ENCODE measurements around the gene IGHMBP2. TPM values are rescaled to one million over a fixed set of nuclear protein-coding genes. Genes with fewer than 3 reads are reported as not detected.

IGHMBP2 gene
- total RNA-seq, 2 donors from 2014 or later, result 8.5 to 8.8 TPM

DNA sequence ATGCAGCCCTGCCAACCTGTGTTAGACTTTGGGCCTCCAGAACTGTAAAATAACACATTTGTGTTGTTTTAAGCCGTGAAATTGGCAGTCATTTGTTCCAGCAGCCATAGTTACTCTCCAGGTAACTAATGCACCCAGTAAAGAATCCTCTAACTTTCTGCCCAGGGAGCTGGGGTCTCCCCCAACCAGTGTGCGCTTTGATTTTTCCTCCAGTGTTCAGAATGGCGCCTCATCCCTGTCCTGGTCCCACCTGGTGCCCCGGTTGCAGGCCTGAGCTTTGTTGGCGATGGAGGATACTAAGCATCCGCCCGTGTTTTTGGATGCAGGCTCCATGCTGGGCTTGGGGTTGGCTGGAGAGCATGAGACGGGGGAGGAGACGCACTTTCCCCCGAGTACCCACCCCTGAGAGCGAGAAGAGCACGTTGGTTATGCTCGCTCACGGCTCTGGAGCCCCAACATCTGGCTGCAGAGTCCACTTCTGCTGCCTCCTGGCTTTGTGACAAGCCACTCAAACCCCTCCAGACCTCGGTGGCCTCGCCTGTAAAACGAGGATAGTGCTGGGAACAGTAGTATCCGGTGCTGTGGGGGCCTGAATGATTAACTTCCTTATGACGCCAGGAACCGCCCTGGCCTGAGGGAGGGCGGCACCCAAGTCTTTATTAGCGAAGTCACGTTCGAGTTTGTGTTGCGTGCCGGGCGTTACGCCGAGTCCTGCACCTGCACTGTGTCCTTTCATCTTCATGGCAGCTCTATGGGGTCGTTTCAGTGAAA lies 51.3 kb downstream of the IGHMBP2 start:
- Histone ChIP-seq H3K27ac (no peak overlapping the region), H3K9me3 (peaks cover 0 to 3% of the 10 kb centered on the region in 2 donors), H3K27me3 (no peaks in the 10 kb centered on the region), H3K4me3 (no peak overlapping the region), H3K4me1 (peaks cover 0 to 10% of the 10 kb centered on the region in 2 donors), H3K36me3 (no peaks in the 10 kb centered on the region)
- DNase-seq (ENCODE audit: low spot score), result peak; percentile 70
- TF ChIP-seq, protein P1, sequence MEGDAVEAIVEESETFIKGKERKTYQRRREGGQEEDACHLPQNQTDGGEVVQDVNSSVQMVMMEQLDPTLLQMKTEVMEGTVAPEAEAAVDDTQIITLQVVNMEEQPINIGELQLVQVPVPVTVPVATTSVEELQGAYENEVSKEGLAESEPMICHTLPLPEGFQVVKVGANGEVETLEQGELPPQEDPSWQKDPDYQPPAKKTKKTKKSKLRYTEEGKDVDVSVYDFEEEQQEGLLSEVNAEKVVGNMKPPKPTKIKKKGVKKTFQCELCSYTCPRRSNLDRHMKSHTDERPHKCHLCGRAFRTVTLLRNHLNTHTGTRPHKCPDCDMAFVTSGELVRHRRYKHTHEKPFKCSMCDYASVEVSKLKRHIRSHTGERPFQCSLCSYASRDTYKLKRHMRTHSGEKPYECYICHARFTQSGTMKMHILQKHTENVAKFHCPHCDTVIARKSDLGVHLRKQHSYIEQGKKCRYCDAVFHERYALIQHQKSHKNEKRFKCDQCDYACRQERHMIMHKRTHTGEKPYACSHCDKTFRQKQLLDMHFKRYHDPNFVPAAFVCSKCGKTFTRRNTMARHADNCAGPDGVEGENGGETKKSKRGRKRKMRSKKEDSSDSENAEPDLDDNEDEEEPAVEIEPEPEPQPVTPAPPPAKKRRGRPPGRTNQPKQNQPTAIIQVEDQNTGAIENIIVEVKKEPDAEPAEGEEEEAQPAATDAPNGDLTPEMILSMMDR (IDR thresholded peaks at IDR 0.05), result no peak

DNA sequence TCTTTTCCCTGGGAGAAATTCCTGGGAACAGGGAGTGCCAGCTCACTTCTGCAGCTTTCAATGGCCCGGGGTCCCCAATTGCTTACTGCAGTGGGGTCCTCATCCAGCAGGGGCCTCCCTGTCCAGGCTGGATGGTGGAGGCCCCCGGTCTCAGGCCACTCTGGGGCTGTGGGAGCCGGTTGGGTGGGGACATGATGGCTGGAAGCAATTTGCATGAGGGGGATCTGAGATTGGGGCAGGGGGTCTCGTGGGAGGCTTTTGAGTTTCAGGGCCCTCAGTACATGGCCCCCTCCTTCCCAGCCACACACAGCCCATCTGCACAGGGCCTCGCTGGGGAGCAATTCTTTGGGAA lies 51.9 kb downstream of the IGHMBP2 start:
- TF ChIP-seq, protein P1 (IDR thresholded peaks at IDR 0.05), result no peak
- DNase-seq (ENCODE audit: low spot score), result no peak
- peaks cover 0 to 10% of the 10 kb centered on the region in 2 donors for H3K4me1 ChIP-seq
- H3K4me3 ChIP-seq, result no peak overlapping the region
- no peaks in the 10 kb centered on the region for H3K27me3 ChIP-seq
- H3K9me3 ChIP-seq, result peaks cover 0 to 3% of the 10 kb centered on the region in 2 donors
- no peaks in the 10 kb centered on the region for H3K36me3 ChIP-seq
- no peak overlapping the region for H3K27ac ChIP-seq

DNA sequence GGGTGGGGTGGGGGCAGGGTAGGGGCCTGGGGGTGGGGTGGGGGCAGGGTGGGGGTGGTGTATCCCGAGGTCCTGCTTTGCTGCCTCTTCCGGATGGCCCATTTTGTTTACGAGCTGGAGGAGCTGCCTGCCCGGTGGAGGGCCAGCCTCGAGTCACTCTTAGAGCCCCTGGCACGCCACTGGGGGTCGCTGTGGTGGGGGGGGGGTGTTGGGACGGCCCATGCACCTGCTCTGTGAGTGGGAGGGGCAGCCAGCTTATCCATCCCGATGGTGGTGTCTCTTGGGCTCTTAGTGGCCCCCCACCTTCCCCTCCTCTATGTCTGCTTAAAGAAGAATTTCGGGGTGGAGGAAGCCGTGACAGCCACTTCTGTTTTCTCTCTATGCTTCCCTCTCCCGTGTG lies 52.5 kb downstream of the IGHMBP2 start:
- DNase-seq (ENCODE audit: low spot score), result no peak
- no peaks in the 10 kb centered on the region for H3K36me3 ChIP-seq

DNA sequence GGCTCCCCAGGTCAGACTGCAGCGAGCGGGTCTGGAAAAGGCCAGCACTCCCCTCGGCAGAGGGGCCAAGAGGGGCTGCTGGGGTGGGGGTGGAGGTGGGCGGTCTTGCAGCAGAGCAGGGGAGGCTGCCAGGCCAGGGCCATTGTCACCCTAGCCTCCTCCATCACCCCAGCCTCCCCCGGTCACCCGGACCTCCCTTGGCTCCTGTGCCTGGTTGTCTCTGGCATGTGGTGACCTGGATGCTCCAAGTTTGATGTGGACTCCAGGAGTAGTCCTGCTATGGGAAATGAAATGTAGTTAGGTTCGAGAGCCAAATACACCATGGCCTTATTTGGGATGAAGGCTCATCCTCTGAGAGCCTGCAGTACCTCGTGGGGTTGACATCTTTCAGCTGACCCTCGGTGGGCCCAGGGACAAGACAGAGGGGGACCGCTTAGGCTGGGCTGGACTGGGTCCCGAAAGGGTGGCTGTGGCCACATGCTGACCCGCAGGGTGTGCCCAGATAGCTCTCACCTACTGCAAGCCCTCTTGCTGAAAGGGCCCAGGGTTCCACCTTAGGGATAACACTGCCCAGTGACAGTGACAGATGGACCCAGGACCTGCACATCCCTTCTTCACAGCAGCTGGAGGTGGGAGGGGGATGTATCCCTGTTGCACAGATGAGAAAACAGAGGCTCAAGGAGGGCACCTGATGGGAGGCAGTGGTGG lies 53.0 kb downstream of the IGHMBP2 start:
- Histone ChIP-seq H3K9me3 (peaks cover 0 to 3% of the 10 kb centered on the region in 2 donors), H3K27me3 (no peaks in the 10 kb centered on the region), H3K36me3 (no peaks in the 10 kb centered on the region), H3K27ac (no peak overlapping the region), H3K4me3 (no peak overlapping the region), H3K4me1 (peaks cover 0 to 10% of the 10 kb centered on the region in 2 donors)
- TF ChIP-seq, protein P1 (IDR thresholded peaks at IDR 0.05), result no peak
- DNase-seq (ENCODE audit: low spot score), result no peak

More for the DNA sequence above, 52.5 kb downstream of the IGHMBP2 start:
- H3K27ac ChIP-seq, result no peak overlapping the region
- peaks cover 0 to 10% of the 10 kb centered on the region in 2 donors for H3K4me1 ChIP-seq
- no peak overlapping the region for H3K4me3 ChIP-seq
- H3K27me3 ChIP-seq, result no peaks in the 10 kb centered on the region
- TF ChIP-seq, protein P1 (IDR thresholded peaks at IDR 0.05), result no peak
- H3K9me3 ChIP-seq, result peaks cover 0 to 3% of the 10 kb centered on the region in 2 donors

DNA sequence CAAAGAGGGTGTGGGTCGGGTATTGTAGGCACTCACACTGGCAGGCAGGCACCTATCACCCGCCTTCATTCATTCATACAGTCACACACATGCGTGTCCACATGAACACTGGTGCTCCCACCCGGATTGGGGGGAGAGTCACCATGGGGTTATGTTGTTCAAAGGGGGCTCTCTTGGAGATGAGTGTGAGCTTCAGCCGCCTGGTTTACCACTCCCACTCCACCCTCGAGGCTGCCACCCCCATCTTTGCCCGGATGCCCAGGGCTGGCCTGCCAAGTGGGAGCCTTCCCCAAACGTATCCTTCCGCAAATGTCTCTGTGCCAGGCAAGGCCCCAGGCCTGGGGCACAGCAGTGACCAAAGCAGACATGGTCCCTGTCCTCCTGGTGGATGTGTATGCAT lies 54.5 kb downstream of the IGHMBP2 start:
- peaks cover 0 to 10% of the 10 kb centered on the region in 2 donors for H3K4me1 ChIP-seq
- no peaks in the 10 kb centered on the region for H3K36me3 ChIP-seq
- H3K27me3 ChIP-seq, result no peaks in the 10 kb centered on the region
- H3K4me3 ChIP-seq, result no peak overlapping the region
- peaks cover 0 to 3% of the 10 kb centered on the region in 2 donors for H3K9me3 ChIP-seq
- no peak for DNase-seq (ENCODE audit: low spot score)
- TF ChIP-seq, protein P1 (IDR thresholded peaks at IDR 0.05), result no peak
- no peak overlapping the region for H3K27ac ChIP-seq

All from right atrium auricular region (tissue), 2 donors.